HG03378 (cell line): ENCODE data around the gene RWDD4.

Experiments used
- ATAC-seq: cut with Tn5 transposase; IDR thresholded peaks from one replicate; pipeline ENCODE4 v1.9.1; 2021; ENCODE audit warnings: mild to moderate bottlenecking, moderate library complexity; ENCODE audit not compliant: unreplicated experiment

The RWDD4 gene

GRCh38 chr4:183659029-183659871 is at the start of gene RWDD4, which contains the start of gene TRAPPC11:
Gene RWDD4, minus strand, starts transcription at chr4:183659185. Its CDS starts 233 bp downstream, at chr4:183658952.
Gene TRAPPC11, plus strand, starts transcription at chr4:183659293. Its CDS starts 4,575 bp downstream, at chr4:183663868.
- peak; percentile 99 for ATAC-seq

GRCh38 chr4:183702492-183702891 is 43.5 kb upstream of the RWDD4 start:
- no peak for ATAC-seq

GRCh38 chr4:183700407-183700806 is 41.4 kb upstream of the RWDD4 start:
- no peak for ATAC-seq

- no peak for ATAC-seq
Measured at GRCh38 chr4:183698909-183699308, 39.9 kb upstream of the RWDD4 start.

GRCh38 chr4:183691897-183692296 is 32.9 kb upstream of the RWDD4 start:
- no peak for ATAC-seq

- ATAC-seq = no peak
Measured at GRCh38 chr4:183691006-183691405, 32.0 kb upstream of the RWDD4 start.

GRCh38 chr4:183688216-183688615 is 29.2 kb upstream of the RWDD4 start:
- no peak for ATAC-seq

- ATAC-seq = no peak
Measured at GRCh38 chr4:183686461-183686860, 27.5 kb upstream of the RWDD4 start.

GRCh38 chr4:183681119-183681518 is 22.1 kb upstream of the RWDD4 start:
- no peak for ATAC-seq

GRCh38 chr4:183675625-183676024 is 16.6 kb upstream of the RWDD4 start:
- ATAC-seq = no peak

GRCh38 chr4:183674153-183674552 is 15.2 kb upstream of the RWDD4 start:
- no peak for ATAC-seq

GRCh38 chr4:183670960-183671555 is 12.1 kb upstream of the RWDD4 start:
- ATAC-seq = no peak

- ATAC-seq = no peak
Measured at GRCh38 chr4:183670251-183670650, 11.3 kb upstream of the RWDD4 start.

- ATAC-seq = no peak
Measured at GRCh38 chr4:183666088-183666487, 7.1 kb upstream of the RWDD4 start.

- ATAC-seq = no peak
Measured at GRCh38 chr4:183659872-183660242, 872 bp upstream of the RWDD4 start.

GRCh38 chr4:183658362-183659028 is 490 bp downstream of the RWDD4 start:
- peak; percentile 35 for ATAC-seq

- ATAC-seq = no peak
Measured at GRCh38 chr4:183657564-183657963, 1.4 kb downstream of the RWDD4 start.

GRCh38 chr4:183645326-183645725 is 13.7 kb downstream of the RWDD4 start:
- no peak for ATAC-seq

GRCh38 chr4:183639291-183639690 is 19.7 kb downstream of the RWDD4 start:
- ATAC-seq = no peak

GRCh38 chr4:183638436-183638835 is 20.5 kb downstream of the RWDD4 start:
- no peak for ATAC-seq

- ATAC-seq = no peak
Measured at GRCh38 chr4:183637461-183637860, 21.5 kb downstream of the RWDD4 start.

GRCh38 chr4:183636923-183637322 is 22.1 kb downstream of the RWDD4 start:
- no peak for ATAC-seq
